DOHH2 (cell line): ENCODE measurements around the gene OBSCN.
"Not testable (repeated sequence)": the region's sequence is repeated elsewhere in the genome, so short reads cannot be mapped to it uniquely, and the experiment has no call there.

ENCODE experiments used
- H3F3A ChIP-seq: fragments of 200-600 bp; sonication (generic), shearing (Covaris generic); 2 replicates; pipeline ENCODE4 v1.6.0; 2016; ENCODE audit warnings: antibody characterized with exemption, mild to moderate bottlenecking; ENCODE audit not compliant: control insufficient read depth, insufficient read depth
- H3K27ac ChIP-seq: fragments of 200-600 bp; sonication (generic); 2 replicates; pipeline ENCODE4 v1.5.1; 2014; ENCODE audit warnings: low read depth, mild to moderate bottlenecking, low read length, moderate library complexity
- H3K27me3 ChIP-seq: fragments of 200-600 bp; sonication (generic); 2 replicates; pipeline ENCODE4 v1.6.1; 2014; ENCODE audit warnings: mild to moderate bottlenecking, low read length, mixed read lengths; ENCODE audit not compliant: control insufficient read depth
- H3K36me3 ChIP-seq: fragments of 200-600 bp; sonication (generic); 2 replicates; pipeline ENCODE4 v1.6.1; 2014; ENCODE audit warnings: mild to moderate bottlenecking, low read length, moderate library complexity, mixed read lengths; ENCODE audit not compliant: control insufficient read depth
- H3K4me1 ChIP-seq: fragments of 200-600 bp; sonication (generic); 2 replicates; pipeline ENCODE4 v1.6.1; 2014; ENCODE audit warnings: mild to moderate bottlenecking, low read length, mixed read lengths; ENCODE audit not compliant: control insufficient read depth
- H3K4me2 ChIP-seq: fragments of 200-600 bp; sonication (generic); 2 replicates; pipeline ENCODE4 v1.6.0; 2014; ENCODE audit warnings: mild to moderate bottlenecking, low read length, moderate library complexity
- H3K4me3 ChIP-seq: fragments of 200-600 bp; sonication (generic); 2 replicates; pipeline ENCODE4 v1.5.1; 2014; ENCODE audit warnings: mild to moderate bottlenecking, low read length, mixed read lengths
- H3K79me2 ChIP-seq: fragments of 200-600 bp; sonication (generic); 2 replicates; pipeline ENCODE4 v1.6.1; 2014; ENCODE audit warnings: mild to moderate bottlenecking, low read length, mixed read lengths; ENCODE audit not compliant: control insufficient read depth
- H3K9me2 ChIP-seq: fragments of 200-600 bp; sonication (generic); replicated peaks from 2 replicates; pipeline ENCODE4 v1.6.1; 2014; ENCODE audit warnings: mild to moderate bottlenecking, low read length, mixed read lengths; ENCODE audit not compliant: control insufficient read depth
- H3K9me3 ChIP-seq: fragments of 200-600 bp; sonication (generic); 2 replicates; pipeline ENCODE4 v1.6.1; 2014; ENCODE audit warnings: antibody characterized with exemption, low read length, mixed read lengths; ENCODE audit not compliant: control insufficient read depth, insufficient read depth
- H4K20me1 ChIP-seq: fragments of 200-600 bp; sonication (generic); 2 replicates; pipeline ENCODE4 v1.6.0; 2014; ENCODE audit warnings: low read depth, mild to moderate bottlenecking, antibody characterized with exemption, low read length, moderate library complexity; ENCODE audit not compliant: control insufficient read depth, insufficient read depth
- CTCF ChIP-seq: fragments of 200-600 bp; sonication (generic); IDR thresholded peaks from one replicate; pipeline ENCODE4 v1.5.1; 2014; ENCODE audit warnings: antibody characterized with exemption, mild to moderate bottlenecking, low read depth, low read length; ENCODE audit not compliant: poor library complexity, severe bottlenecking
- EZH2phosphoT487 ChIP-seq: fragments of 200-600 bp; sonication (generic); IDR thresholded peaks from 2 replicates; pipeline ENCODE4 v1.6.1; 2017; ENCODE audit warnings: borderline replicate concordance, mild to moderate bottlenecking, antibody characterized with exemption, low read length, moderate library complexity, mixed read lengths

OBSCN gene

GRCh38 chr1:228219245-228219961 lies 11.6 kb downstream of the OBSCN start:
- H3F3A ChIP-seq: no peaks in the 10 kb centered on the region
- H3K27ac ChIP-seq: no peak overlapping the region
- no peaks in the 10 kb centered on the region for H3K4me1 ChIP-seq
- no peak overlapping the region for H3K4me2 ChIP-seq
- H3K9me2 ChIP-seq: no peaks in the 10 kb centered on the region
- no peaks in the 10 kb centered on the region for H3K36me3 ChIP-seq
- no peaks in the 10 kb centered on the region for H3K79me2 ChIP-seq
- no peak overlapping the region for H3K4me3 ChIP-seq
- no peaks in the 10 kb centered on the region for H4K20me1 ChIP-seq
- TF ChIP-seq CTCF: no peak
- no peaks in the 10 kb centered on the region for H3K27me3 ChIP-seq
- H3K9me3 ChIP-seq: no peaks in the 10 kb centered on the region

- no peak overlapping the region for H3K4me3 ChIP-seq
- TF ChIP-seq EZH2phosphoT487 (no peak), CTCF (no peak)
- H3K27me3 ChIP-seq: no peaks in the 10 kb centered on the region
- no peaks in the 10 kb centered on the region for H3K9me2 ChIP-seq
- H3K4me2 ChIP-seq: no peak overlapping the region
- no peaks in the 10 kb centered on the region for H3K9me3 ChIP-seq
- no peak overlapping the region for H3K27ac ChIP-seq
- H3K36me3 ChIP-seq: no peaks in the 10 kb centered on the region
- H3K4me1 ChIP-seq: no peaks in the 10 kb centered on the region
- no peaks in the 10 kb centered on the region for H3K79me2 ChIP-seq
- no peaks in the 10 kb centered on the region for H4K20me1 ChIP-seq
- H3F3A ChIP-seq: no peaks in the 10 kb centered on the region
Measured at GRCh38 chr1:228219962-228220780, 12.3 kb downstream of the OBSCN start.

GRCh38 chr1:228221097-228221496 lies 13.3 kb downstream of the OBSCN start:
- not testable (repeated sequence) for H3K4me2 ChIP-seq, H3K9me3 ChIP-seq, H3K36me3 ChIP-seq, H3K27me3 ChIP-seq, H3K4me3 ChIP-seq, H4K20me1 ChIP-seq, H3K27ac ChIP-seq, H3F3A ChIP-seq, H3K4me1 ChIP-seq, H3K79me2 ChIP-seq, H3K9me2 ChIP-seq

GRCh38 chr1:228222548-228222947 lies 14.7 kb downstream of the OBSCN start:
- H3K27ac ChIP-seq: no peak overlapping the region
- H3F3A ChIP-seq: no peaks in the 10 kb centered on the region
- TF ChIP-seq EZH2phosphoT487 (no peak), CTCF (no peak)
- H3K36me3 ChIP-seq: no peaks in the 10 kb centered on the region
- no peaks in the 10 kb centered on the region for H3K27me3 ChIP-seq
- H3K4me3 ChIP-seq: no peak overlapping the region
- no peak overlapping the region for H3K4me2 ChIP-seq
- no peaks in the 10 kb centered on the region for H3K9me2 ChIP-seq
- H3K9me3 ChIP-seq: no peaks in the 10 kb centered on the region
- H3K79me2 ChIP-seq: no peaks in the 10 kb centered on the region
- no peaks in the 10 kb centered on the region for H3K4me1 ChIP-seq
- H4K20me1 ChIP-seq: no peaks in the 10 kb centered on the region
